GM21825 (cell line): ENCODE results near the gene ARL15.
"Not testable (repeated sequence)": the region's sequence is repeated elsewhere in the genome, so short reads cannot be mapped to it uniquely, and the experiment has no call there.

ENCODE experiments used
- ATAC-seq: cut with Tn5 transposase; IDR thresholded peaks from one replicate; pipeline ENCODE4 v1.9.1; 2021; ENCODE audit warnings: mild to moderate bottlenecking, moderate library complexity; ENCODE audit not compliant: unreplicated experiment

Gene ARL15

GRCh38 chr5:54049144-54049543, 261.2 kb downstream of the ARL15 start:
- no peak for ATAC-seq

- ATAC-seq = no peak
Observed at GRCh38 chr5:54045077-54045792, 265.1 kb downstream of the ARL15 start.

GRCh38 chr5:54044276-54044675, 266.1 kb downstream of the ARL15 start:
- not testable (repeated sequence) for ATAC-seq

GRCh38 chr5:54040804-54041203, 269.6 kb downstream of the ARL15 start:
- no peak for ATAC-seq

GRCh38 chr5:54040018-54040417, 270.4 kb downstream of the ARL15 start:
- ATAC-seq = no peak

GRCh38 chr5:54037205-54037604, 273.2 kb downstream of the ARL15 start:
- no peak for ATAC-seq

- no peak for ATAC-seq
Observed at GRCh38 chr5:54030981-54031380, 279.4 kb downstream of the ARL15 start.

- ATAC-seq = no peak
Observed at GRCh38 chr5:54024466-54024865, 285.9 kb downstream of the ARL15 start.

- no peak for ATAC-seq
Observed at GRCh38 chr5:54022223-54022622, 288.1 kb downstream of the ARL15 start.

- ATAC-seq = no peak
Observed at GRCh38 chr5:54021431-54022164, 288.8 kb downstream of the ARL15 start.

- no peak for ATAC-seq
Observed at GRCh38 chr5:54018438-54018837, 291.9 kb downstream of the ARL15 start.

GRCh38 chr5:54017580-54017979, 292.8 kb downstream of the ARL15 start:
- ATAC-seq = no peak

- ATAC-seq = no peak
Observed at GRCh38 chr5:54013556-54014194, 296.7 kb downstream of the ARL15 start.

GRCh38 chr5:54009828-54010227, 300.5 kb downstream of the ARL15 start:
- no peak for ATAC-seq

- no peak for ATAC-seq
Observed at GRCh38 chr5:54009357-54009756, 301.0 kb downstream of the ARL15 start.

- ATAC-seq = no peak
Observed at GRCh38 chr5:54007827-54008777, 302.3 kb downstream of the ARL15 start.

GRCh38 chr5:54004697-54005096, 305.7 kb downstream of the ARL15 start:
- ATAC-seq = no peak

GRCh38 chr5:54002779-54003178, 307.6 kb downstream of the ARL15 start:
- ATAC-seq = no peak

- no peak for ATAC-seq
Observed at GRCh38 chr5:54001976-54002775, 308.2 kb downstream of the ARL15 start.

GRCh38 chr5:54000011-54000410, 310.4 kb downstream of the ARL15 start:
- ATAC-seq = no peak
